Measurements from ENCODE around the gene PARD3. TPM values are rescaled to one million over a fixed set of nuclear protein-coding genes. Genes with fewer than 3 reads are reported as not detected.

Gene PARD3
- total RNA-seq, 1 experiment from 2014 or later, result 57.4 TPM

GRCh38 chr10:34177445-34177844 is 637.7 kb downstream of the PARD3 start:
- no peak for TF ChIP-seq CTCF (conservative IDR thresholded peaks at IDR 0.05)
- TF ChIP-seq EZH2 (IDR thresholded peaks at IDR 0.05; ENCODE audit: low read depth), result no peak

GRCh38 chr10:34176351-34176750 is 638.7 kb downstream of the PARD3 start:
- Histone ChIP-seq H3K79me2 (ENCODE audit: low read depth) (no peaks in the 10 kb centered on the region), H3K27me3 (ENCODE audit: insufficient read depth, low read depth) (no peaks in the 10 kb centered on the region), H3K9me2 (ENCODE audit: insufficient read depth) (no peaks in the 10 kb centered on the region), H3K4me2 (no peak overlapping the region), H3K36me3 (ENCODE audit: low read depth) (no peaks in the 10 kb centered on the region), H3K27ac (no peak overlapping the region), H4K20me1 (ENCODE audit: insufficient read depth) (no peaks in the 10 kb centered on the region), H2AFZ (no peak overlapping the region), H3K4me1 (replicated peaks; ENCODE audit: insufficient read depth) (no peaks in the 10 kb centered on the region), H3K4me3 (no peak overlapping the region), H3F3A (ENCODE audit: insufficient read depth, low read depth) (no peaks in the 10 kb centered on the region), H3K9me3 (ENCODE audit: insufficient read depth, low read depth) (no peaks in the 10 kb centered on the region)
- no peak for TF ChIP-seq CTCF (conservative IDR thresholded peaks at IDR 0.05)
- no peak for TF ChIP-seq EZH2 (IDR thresholded peaks at IDR 0.05; ENCODE audit: low read depth)
- no peak for DNase-seq
- CTCF ChIA-PET, result no interaction called here
- POLR2A ChIA-PET (ENCODE audit: unreplicated experiment), result no interaction called here
- BruUV-seq (replicated peaks), result no TSS peak
- intact Hi-C loops (cut with micrococcal nuclease; ENCODE audit: unreplicated experiment), result no loop called here

More at GRCh38 chr10:34177445-34177844, 637.7 kb downstream of the PARD3 start:
- H3K36me3 ChIP-seq (ENCODE audit: low read depth), result no peaks in the 10 kb centered on the region
- no peak overlapping the region for H2AFZ ChIP-seq
- POLR2A ChIA-PET (ENCODE audit: unreplicated experiment), result no interaction called here
- BruUV-seq (replicated peaks), result no TSS peak
- H3K9me2 ChIP-seq (ENCODE audit: insufficient read depth), result no peaks in the 10 kb centered on the region
- no peaks in the 10 kb centered on the region for H4K20me1 ChIP-seq (ENCODE audit: insufficient read depth)
- no peaks in the 10 kb centered on the region for H3F3A ChIP-seq (ENCODE audit: insufficient read depth, low read depth)
- no peaks in the 10 kb centered on the region for H3K79me2 ChIP-seq (ENCODE audit: low read depth)
- no peak for DNase-seq
- no peaks in the 10 kb centered on the region for H3K4me1 ChIP-seq (replicated peaks; ENCODE audit: insufficient read depth)
- H3K4me2 ChIP-seq, result no peak overlapping the region
- CTCF ChIA-PET, result no interaction called here
- no peaks in the 10 kb centered on the region for H3K9me3 ChIP-seq (ENCODE audit: insufficient read depth, low read depth)
- no peak overlapping the region for H3K4me3 ChIP-seq
- H3K27me3 ChIP-seq (ENCODE audit: insufficient read depth, low read depth), result no peaks in the 10 kb centered on the region
- intact Hi-C loops (cut with micrococcal nuclease; ENCODE audit: unreplicated experiment), result no loop called here
- no peak overlapping the region for H3K27ac ChIP-seq

GRCh38 chr10:34175121-34175520 is 640.0 kb downstream of the PARD3 start:
- H2AFZ ChIP-seq, result no peak overlapping the region
- POLR2A ChIA-PET (ENCODE audit: unreplicated experiment), result no interaction called here
- H3K4me3 ChIP-seq, result no peak overlapping the region
- no peak for DNase-seq
- no peaks in the 10 kb centered on the region for H3K4me1 ChIP-seq (replicated peaks; ENCODE audit: insufficient read depth)
- H3K79me2 ChIP-seq (ENCODE audit: low read depth), result no peaks in the 10 kb centered on the region
- no peak overlapping the region for H3K27ac ChIP-seq
- H3K27me3 ChIP-seq (ENCODE audit: insufficient read depth, low read depth), result no peaks in the 10 kb centered on the region
- no peak overlapping the region for H3K4me2 ChIP-seq
- CTCF ChIA-PET, result no interaction called here
- TF ChIP-seq CTCF (conservative IDR thresholded peaks at IDR 0.05) (no peak), EZH2 (IDR thresholded peaks at IDR 0.05; ENCODE audit: low read depth) (no peak)
- no peaks in the 10 kb centered on the region for H3F3A ChIP-seq (ENCODE audit: insufficient read depth, low read depth)
- H3K9me2 ChIP-seq (ENCODE audit: insufficient read depth), result no peaks in the 10 kb centered on the region
- no TSS peak for BruUV-seq (replicated peaks)
- H3K9me3 ChIP-seq (ENCODE audit: insufficient read depth, low read depth), result no peaks in the 10 kb centered on the region
- intact Hi-C loops (cut with micrococcal nuclease; ENCODE audit: unreplicated experiment), result no loop called here
- H3K36me3 ChIP-seq (ENCODE audit: low read depth), result no peaks in the 10 kb centered on the region
- H4K20me1 ChIP-seq (ENCODE audit: insufficient read depth), result no peaks in the 10 kb centered on the region
